Naive thymus-derived CD4-positive, alpha-beta T cell (primary cell): ENCODE measurements around the gene RHOBTB3. TPM values are rescaled to one million over a fixed set of nuclear protein-coding genes. Genes with fewer than 3 reads are reported as not detected.

Experiments
- ATAC-seq: fragments of 150-1000 bp; cut with Tn5 transposase; 2 replicates; pipeline ENCODE4 v1.10.0; 2021; ENCODE audit warnings: mild to moderate bottlenecking, moderate library complexity
- CTCF ChIA-PET: fragments of 350-600 bp; sonication (Branson Sonifier 250); formaldehyde crosslinking; loops from one replicate; lab custom pipeline; 2021; ENCODE audit warnings: antibody characterized with exemption; lab: Charles Lee
- POLR2A ChIA-PET: fragments of 350-600 bp; sonication (Branson Sonifier 250); formaldehyde crosslinking; loops from one replicate; lab custom pipeline; 2021; ENCODE audit warnings: antibody characterized with exemption, inconsistent platforms; lab: Charles Lee
- DNase-seq, 9 donors: peaks; one replicate each; pipeline versions ENCODE4 v3.0.0 to v3.0.0-alpha.2; 2020 to 2022; ENCODE audit warnings: mixed read lengths in 1 of 9
- H3K27ac ChIP-seq: one replicate; pipeline ENCODE4 v1.7.0; 2013; ENCODE audit warnings: mild to moderate bottlenecking, low read depth, low read length, moderate library complexity
- H3K27me3 ChIP-seq, 2 donors: one replicate each; pipeline ENCODE4 v1.7.0; 2013; ENCODE audit warnings: low read length in 2 of 2, mild to moderate bottlenecking in 2 of 2, moderate library complexity in 2 of 2; ENCODE audit not compliant: control insufficient read depth in 2 of 2, insufficient read depth in 2 of 2
- H3K36me3 ChIP-seq, 3 experiments: 1 replicate in 2 of 3; 2 replicates in 1 of 3; pipeline ENCODE4 v1.7.0; 2013; ENCODE audit warnings: low read length in 3 of 3, mild to moderate bottlenecking in 3 of 3, moderate library complexity in 1 of 3; ENCODE audit not compliant: insufficient read depth in 3 of 3, control insufficient read depth in 2 of 3
- H3K4me1 ChIP-seq, 2 donors: one replicate each; pipeline ENCODE4 v1.7.0; 2013; ENCODE audit warnings: low read length in 2 of 2, mild to moderate bottlenecking in 2 of 2, moderate library complexity in 1 of 2; ENCODE audit not compliant: control insufficient read depth in 2 of 2, insufficient read depth in 2 of 2
- H3K4me3 ChIP-seq: 2 replicates; pipeline ENCODE4 v1.7.0; 2013; ENCODE audit warnings: mild to moderate bottlenecking, low read length
- H3K9me3 ChIP-seq, 3 experiments: 1 replicate in 2 of 3; 2 replicates in 1 of 3; pipeline ENCODE4 v1.7.0; 2013; ENCODE audit warnings: low read length in 3 of 3; ENCODE audit not compliant: control insufficient read depth in 2 of 3
- H3K27ac Mint-ChIP-seq, 9 donors: one replicate each; pipeline ENCODE4 v1.8.0; 2020 to 2022; ENCODE audit warnings: mixed read lengths in 9 of 9, mild to moderate bottlenecking in 8 of 9, moderate library complexity in 5 of 9, inconsistent platforms in 2 of 9
- H3K27me3 Mint-ChIP-seq, 5 donors: one replicate each; pipeline ENCODE4 v1.8.0; 2021 to 2022; ENCODE audit warnings: mixed read lengths in 5 of 5, mild to moderate bottlenecking in 1 of 5
- H3K36me3 Mint-ChIP-seq, 5 donors: one replicate each; pipeline ENCODE4 v1.8.0; 2020 to 2022; ENCODE audit warnings: mixed read lengths in 5 of 5, mild to moderate bottlenecking in 3 of 5, inconsistent platforms in 1 of 5
- H3K4me1 Mint-ChIP-seq, 7 donors: one replicate each; pipeline ENCODE4 v1.8.0; 2020 to 2022; ENCODE audit warnings: mixed read lengths in 7 of 7, mild to moderate bottlenecking in 3 of 7, inconsistent platforms in 1 of 7
- H3K4me3 Mint-ChIP-seq, 10 donors: one replicate each; pipeline ENCODE4 v1.8.0; 2020 to 2022; ENCODE audit warnings: mild to moderate bottlenecking in 10 of 10, mixed read lengths in 10 of 10, moderate library complexity in 6 of 10, inconsistent platforms in 2 of 10
- H3K9me3 Mint-ChIP-seq, 11 donors: one replicate each; pipeline ENCODE4 v1.8.0; 2020 to 2022; ENCODE audit warnings: mixed read lengths in 11 of 11, mild to moderate bottlenecking in 4 of 11, inconsistent platforms in 1 of 11, moderate library complexity in 1 of 11
- intact Hi-C, 2 donors: fragments of 100-400 bp; cut with micrococcal nuclease; formaldehyde crosslinking; loops; one replicate each; pipeline ENCODE4 v1.15.1; 2023
- polyA plus RNA-seq, 2 donors: library from polyadenylated mRNA; unstranded; fragments of 300-500 nt; fragmentation: Illumina TruSeq; gene quantifications; one replicate each; pipeline ENCODE4 v1.2.3, GENCODE V29; 2021
- total RNA-seq, 6 experiments: library from RNA in 5 of 6; stranded (reverse) in 5 of 6; gene quantifications; 1 replicate in 5 of 6; 2 replicates in 1 of 6; pipeline ENCODE4 v1.2.3 and lab custom pipeline; 2021 to 2026

RHOBTB3 gene
- total and polyA plus RNA-seq, 7 experiments from 2014 or later: 0.24 to 9.6 (median 4.6) TPM

GRCh38 chr5:95804736-95805539 lies 73.8 kb downstream of the RHOBTB3 start:
- DNase-seq: no peak
- no peak overlapping the region for H3K27ac ChIP-seq
- Mint-ChIP-seq H3K4me3 (no peak overlapping the region), H3K27me3 (no peaks in the 10 kb centered on the region), H3K36me3 (peaks cover 0 to 16% (median 9%) of the 10 kb centered on the region in 5 donors), H3K9me3 (peaks cover 0 to 2% (median 0%) of the 10 kb centered on the region in 11 donors), H3K4me1 (peaks cover 25 to 35% (median 30%) of the 10 kb centered on the region in 7 donors), H3K27ac (peak overlapping the region in 2 of 9 donors; percentile 10 to 76)
- H3K4me3 ChIP-seq: no peak overlapping the region
- POLR2A ChIA-PET: interaction anchor here (1.4 to 8.4 kb wide), 2 partner anchors 16 to 39 kb away, joined by 3 to 138 read pairs; partner anchors contain the start of gene GLRX
- H3K27me3 ChIP-seq: no peaks in the 10 kb centered on the region
- no peaks in the 10 kb centered on the region for H3K9me3 ChIP-seq
- H3K4me1 ChIP-seq: peaks cover 23 to 25% of the 10 kb centered on the region in 2 donors
- intact Hi-C loops: loop anchor here in 1 of 2 donors (5.0 kb wide), 1 partner anchor 857 kb away; the partner anchor contains the start of gene CAST
- no peak for ATAC-seq
- no peaks in the 10 kb centered on the region for H3K36me3 ChIP-seq
- CTCF ChIA-PET: interaction anchor here (0.8 to 3.0 kb wide), 3 partner anchors 15 to 39 kb away, joined by 3 to 13 read pairs (median 4); no protein-coding TSS in a partner anchor

- POLR2A ChIA-PET: interaction anchor here (1.4 to 8.4 kb wide), 4 partner anchors 15 to 28 kb away, joined by 3 to 138 read pairs (median 9); partner anchors contain the start of gene GLRX
- H3K27me3 Mint-ChIP-seq: no peaks in the 10 kb centered on the region
- Histone ChIP-seq H3K36me3 (no peaks in the 10 kb centered on the region), H3K4me1 (peaks cover 23 to 36% of the 10 kb centered on the region in 2 donors), H3K4me3 (no peak overlapping the region), H3K27me3 (no peaks in the 10 kb centered on the region), H3K9me3 (no peaks in the 10 kb centered on the region), H3K27ac (no peak overlapping the region)
- no peak overlapping the region for H3K4me3 Mint-ChIP-seq
- H3K36me3 Mint-ChIP-seq: peaks cover 0 to 18% (median 9%) of the 10 kb centered on the region in 5 donors
- H3K4me1 Mint-ChIP-seq: peaks cover 40 to 49% (median 45%) of the 10 kb centered on the region in 7 donors
- CTCF ChIA-PET: interaction anchor here (3.0 to 5.8 kb wide), 2 partner anchors 14 to 25 kb away, joined by 33 to 68 read pairs; partner anchors contain the start of gene GLRX
- no peak for ATAC-seq
- DNase-seq: no peak
- intact Hi-C loops: loop anchor here in 1 of 2 donors (5.0 kb wide), 1 partner anchor 856 kb away; the partner anchor contains the start of gene CAST
- peak overlapping the region in 2 of 9 donors; percentile 36 to 42 for H3K27ac Mint-ChIP-seq
- H3K9me3 Mint-ChIP-seq: peaks cover 0 to 2% (median 0%) of the 10 kb centered on the region in 11 donors
These were observed 75.6 kb downstream of the RHOBTB3 start for GRCh38 chr5:95806687-95807086.

GRCh38 chr5:95808013-95808685 lies 77.0 kb downstream of the RHOBTB3 start:
- Mint-ChIP-seq H3K4me3 (peak overlapping the region; percentile 21 to 84 (median 76)), H3K27me3 (no peaks in the 10 kb centered on the region), H3K9me3 (peaks cover 0 to 2% (median 0%) of the 10 kb centered on the region in 11 donors), H3K36me3 (peaks cover 2 to 19% (median 10%) of the 10 kb centered on the region in 5 donors), H3K27ac (peak overlapping the region; percentile 76 to 98 (median 90)), H3K4me1 (peaks cover 49 to 64% (median 59%) of the 10 kb centered on the region in 7 donors)
- H3K27me3 ChIP-seq: no peaks in the 10 kb centered on the region
- ATAC-seq: peak; percentile 1
- DNase-seq: no peak
- peak overlapping the region; percentile 24 for H3K4me3 ChIP-seq
- CTCF ChIA-PET: interaction anchor here (0.7 to 5.8 kb wide), 10 partner anchors 13 to 180 kb away, joined by 3 to 68 read pairs (median 4); partner anchors contain the start of genes GLRX and RFESD
- peaks cover 0 to 11% (median 0%) of the 10 kb centered on the region in 3 experiments for H3K36me3 ChIP-seq
- POLR2A ChIA-PET: interaction anchor here (0.8 to 8.4 kb wide), 14 partner anchors 13 to 186 kb away, joined by 3 to 138 read pairs (median 6); partner anchors contain the start of gene GLRX
- peak overlapping the region; percentile 70 for H3K27ac ChIP-seq
- H3K9me3 ChIP-seq: no peaks in the 10 kb centered on the region
- intact Hi-C loops: loop anchor here (1.0 to 5.0 kb wide), 10 partner anchors 14 to 854 kb away; partner anchors contain the start of genes GLRX (in 2 of the 2), ARSK (in 1 of the 2), CAST (in 1 of the 2) and SKIC3 (in 1 of the 2)
- peaks cover 31 to 45% of the 10 kb centered on the region in 2 donors for H3K4me1 ChIP-seq

- H3K4me1 ChIP-seq: peaks cover 31 to 49% of the 10 kb centered on the region in 2 donors
- ATAC-seq: peak; percentile 100
These were observed 77.7 kb downstream of the RHOBTB3 start for GRCh38 chr5:95808686-95809413.

GRCh38 chr5:95809414-95809960 lies 78.4 kb downstream of the RHOBTB3 start:
- intact Hi-C loops: loop anchor here (1.0 to 5.0 kb wide), 5 partner anchors 33 to 853 kb away; partner anchors contain the start of genes ARSK (in 2 of the 2), CAST (in 1 of the 2) and SKIC3 (in 1 of the 2)
- Histone ChIP-seq H3K4me1 (peaks cover 31 to 50% of the 10 kb centered on the region in 2 donors), H3K27me3 (no peaks in the 10 kb centered on the region), H3K36me3 (peaks cover 0 to 21% (median 0%) of the 10 kb centered on the region in 3 experiments), H3K4me3 (peak overlapping the region; percentile 15), H3K9me3 (no peaks in the 10 kb centered on the region), H3K27ac (peak overlapping the region; percentile 75)
- H3K4me1 Mint-ChIP-seq: peaks cover 58 to 77% (median 70%) of the 10 kb centered on the region in 7 donors
- H3K27me3 Mint-ChIP-seq: no peaks in the 10 kb centered on the region
- H3K36me3 Mint-ChIP-seq: peaks cover 9 to 24% (median 22%) of the 10 kb centered on the region in 5 donors
- DNase-seq (no peak), ATAC-seq (no peak)
- ChIA-PET CTCF (interaction anchor here (0.6 to 5.8 kb wide), 8 partner anchors 12 to 43 kb away, joined by 3 to 68 read pairs (median 7); partner anchors contain the start of gene GLRX), POLR2A (interaction anchor here (0.9 to 8.4 kb wide), 5 partner anchors 12 to 1087 kb away, joined by 3 to 138 read pairs (median 6); partner anchors contain the start of gene GLRX)
- H3K4me3 Mint-ChIP-seq: peak overlapping the region; percentile 35 to 84 (median 76)
- peaks cover 0 to 2% (median 0%) of the 10 kb centered on the region in 11 donors for H3K9me3 Mint-ChIP-seq
- H3K27ac Mint-ChIP-seq: peak overlapping the region; percentile 76 to 98 (median 90)

More at GRCh38 chr5:95808686-95809413, 77.7 kb downstream of the RHOBTB3 start:
- intact Hi-C loops: loop anchor here (1.0 to 5.0 kb wide), 11 partner anchors 13 to 853 kb away; partner anchors contain the start of genes ARSK (in 2 of the 2), GLRX (in 2 of the 2), CAST (in 1 of the 2) and SKIC3 (in 1 of the 2)
- DNase-seq: peak; percentile 54 to 92 (median 88)
- Mint-ChIP-seq H3K9me3 (peaks cover 0 to 2% (median 0%) of the 10 kb centered on the region in 11 donors), H3K27ac (peak overlapping the region; percentile 76 to 98 (median 90)), H3K4me3 (peak overlapping the region; percentile 21 to 84 (median 76)), H3K4me1 (peaks cover 53 to 71% (median 64%) of the 10 kb centered on the region in 7 donors), H3K36me3 (peaks cover 6 to 22% (median 16%) of the 10 kb centered on the region in 5 donors), H3K27me3 (no peaks in the 10 kb centered on the region)
- Histone ChIP-seq H3K9me3 (no peaks in the 10 kb centered on the region), H3K36me3 (peaks cover 0 to 16% (median 0%) of the 10 kb centered on the region in 3 experiments), H3K4me3 (peak overlapping the region; percentile 24), H3K27me3 (no peaks in the 10 kb centered on the region), H3K27ac (peak overlapping the region; percentile 75)
- ChIA-PET CTCF (interaction anchor here (1.1 to 5.8 kb wide), 9 partner anchors 12 to 38 kb away, joined by 3 to 68 read pairs (median 7); partner anchors contain the start of gene GLRX), POLR2A (interaction anchor here (0.8 to 8.4 kb wide), 13 partner anchors 12 to 1088 kb away, joined by 3 to 138 read pairs (median 6); partner anchors contain the start of gene GLRX)
